HG03139 (cell line): ENCODE results near the gene ZNF528.

Experiments
- ATAC-seq: cut with Tn5 transposase; IDR thresholded peaks from one replicate; pipeline ENCODE4 v1.9.1; 2021; ENCODE audit not compliant: unreplicated experiment

The ZNF528 gene

DNA sequence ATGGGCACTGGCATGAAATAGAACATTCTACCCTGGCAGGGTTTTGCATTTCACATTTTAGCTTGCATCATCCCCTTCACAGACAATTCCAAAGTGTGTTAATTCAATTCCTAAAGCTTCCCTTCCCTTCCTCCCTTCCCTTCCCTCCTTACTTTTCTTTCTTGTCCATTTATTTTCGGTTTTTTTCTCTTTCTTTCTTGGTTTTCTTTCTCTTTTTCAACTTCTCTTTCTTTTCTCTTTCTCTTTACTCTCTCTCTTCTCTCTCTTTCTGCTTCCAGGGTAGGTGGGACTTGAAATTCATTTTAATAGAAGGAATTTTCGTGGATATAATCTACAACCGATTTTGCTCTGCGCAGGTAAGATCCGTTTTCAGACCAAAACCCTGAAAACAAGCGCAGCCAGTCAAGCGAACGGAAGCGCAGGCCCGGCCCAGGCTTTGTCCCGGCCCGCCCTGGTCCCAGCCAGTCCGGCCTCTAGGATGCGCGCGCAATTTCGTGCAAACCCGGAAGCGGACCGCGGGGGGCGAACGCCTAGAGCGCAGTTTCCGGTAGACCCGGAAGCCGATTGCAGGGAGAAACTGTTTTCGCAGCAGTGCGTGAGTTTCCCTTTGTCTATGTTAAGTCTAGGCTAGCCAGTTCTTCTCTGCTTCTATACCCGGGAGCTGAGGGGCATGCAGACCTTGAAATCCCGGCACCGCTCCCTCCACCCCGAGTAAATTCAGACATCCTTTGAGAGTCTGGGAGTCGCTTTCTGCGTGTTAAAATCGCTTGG lies at the start of gene ZNF528:
ZNF528 (plus strand) TSS at position 540 of the 771 bp plus-strand sequence. CDS start 4,165 bp downstream, outside the sequence.
- no peak for ATAC-seq

GRCh38 chr19:52351512-52351911 lies 46.1 kb upstream of the ZNF528 start:
- no peak for ATAC-seq

DNA sequence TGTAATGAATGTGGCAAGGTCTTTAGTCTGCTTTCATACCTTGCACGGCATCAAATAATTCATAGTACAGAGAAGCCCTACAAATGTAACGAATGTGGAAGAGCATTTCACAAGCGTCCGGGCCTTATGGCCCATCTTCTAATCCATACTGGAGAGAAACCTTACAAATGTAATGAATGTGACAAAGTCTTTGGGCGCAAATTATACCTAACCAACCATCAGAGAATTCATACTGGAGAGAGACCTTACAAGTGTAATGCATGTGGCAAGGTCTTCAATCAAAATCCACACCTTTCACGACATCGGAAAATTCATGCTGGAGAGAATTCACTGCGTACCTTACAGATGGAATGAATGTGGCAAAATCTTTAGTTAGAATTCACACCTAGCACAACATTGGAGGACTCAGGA lies 31.2 kb upstream of the ZNF528 start:
- no peak for ATAC-seq

DNA sequence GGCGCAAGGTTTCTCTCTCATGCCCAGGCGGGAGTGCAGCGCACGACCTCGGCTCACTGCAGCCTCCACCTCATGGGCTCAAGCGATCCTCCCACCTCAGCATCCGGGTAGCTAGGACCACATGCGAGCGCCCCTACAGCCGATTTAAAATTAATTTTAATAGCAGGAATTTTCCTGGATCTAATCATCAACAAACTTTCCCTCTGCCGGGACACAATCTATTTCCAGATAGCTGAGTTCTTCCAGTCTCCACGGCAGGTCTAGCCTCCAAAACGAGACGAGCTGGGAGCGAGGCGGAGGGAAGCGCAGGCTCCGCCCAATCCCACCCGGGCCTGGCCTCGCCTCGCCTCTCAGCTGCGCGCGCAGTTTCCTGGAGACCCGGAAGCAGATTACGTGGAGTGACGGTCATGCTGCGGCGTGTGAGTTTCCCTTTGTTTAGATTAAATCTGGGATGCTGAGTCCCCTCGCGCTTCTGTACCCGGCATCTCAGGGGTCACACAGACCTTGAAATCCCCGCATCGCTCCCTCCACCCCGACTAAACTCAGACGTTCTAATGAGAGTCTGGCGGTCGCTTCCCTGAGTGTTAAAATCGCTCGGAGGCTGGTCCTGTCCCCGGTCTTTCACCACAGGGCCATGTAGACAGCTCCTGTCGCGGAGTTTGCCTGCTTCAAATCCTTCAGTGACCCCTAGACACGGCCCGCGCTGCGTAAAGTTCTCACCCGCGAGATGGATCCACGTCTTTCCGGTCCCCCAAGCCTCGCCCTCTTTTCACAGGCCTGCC lies 27.9 kb upstream of the ZNF528 start, which contains the start of gene ZNF880:
ZNF880 (plus strand) TSS at position 365 of the 782 bp plus-strand sequence; CDS start at position 408, 43 bp downstream.
- ATAC-seq, result no peak

DNA sequence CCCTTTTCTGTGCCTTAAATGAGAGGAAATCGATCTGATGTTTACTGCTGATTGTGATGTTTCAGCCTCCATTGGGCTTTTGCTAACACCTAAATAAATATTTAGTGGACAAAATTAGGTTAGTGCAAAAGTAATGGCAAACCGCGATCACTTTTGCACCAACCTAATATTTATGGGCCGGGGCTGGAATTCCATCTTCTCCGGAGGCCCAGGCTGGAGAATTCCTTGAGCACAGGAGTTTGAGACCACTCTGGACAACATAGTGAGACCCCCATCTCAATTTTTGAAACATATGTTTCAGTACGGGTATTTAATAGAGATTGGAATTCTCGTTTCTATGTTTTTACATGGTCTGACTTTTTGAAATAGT lies 27.3 kb upstream of the ZNF528 start:
- ATAC-seq, result no peak

DNA sequence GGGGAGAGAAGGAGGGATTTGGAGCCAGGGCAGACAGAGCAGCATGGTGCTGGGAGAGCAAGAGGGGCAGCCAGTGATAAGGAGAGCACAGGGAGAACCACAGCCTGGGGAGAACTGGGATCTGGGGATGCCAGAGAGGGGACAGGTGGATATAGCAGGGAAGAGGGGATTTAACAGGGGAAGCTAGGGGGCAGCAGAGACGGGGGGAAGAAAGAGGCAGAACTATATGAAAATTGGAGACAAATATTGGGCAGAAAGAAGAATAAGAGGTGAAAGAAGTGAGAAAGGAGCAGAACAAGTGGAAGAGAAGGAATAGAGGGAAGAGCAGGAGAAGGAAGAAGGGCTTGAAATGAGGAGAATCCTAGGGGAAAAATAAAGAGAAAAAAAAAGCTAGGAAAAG lies 6.5 kb upstream of the ZNF528 start:
- ATAC-seq, result no peak

GRCh38 chr19:52398081-52398441 lies 412 bp downstream of the ZNF528 start:
- ATAC-seq, result no peak

- ATAC-seq, result no peak
Observed at GRCh38 chr19:52410276-52410675, 12.6 kb downstream of the ZNF528 start.

GRCh38 chr19:52415711-52416110 lies 18.1 kb downstream of the ZNF528 start:
- ATAC-seq, result no peak

DNA sequence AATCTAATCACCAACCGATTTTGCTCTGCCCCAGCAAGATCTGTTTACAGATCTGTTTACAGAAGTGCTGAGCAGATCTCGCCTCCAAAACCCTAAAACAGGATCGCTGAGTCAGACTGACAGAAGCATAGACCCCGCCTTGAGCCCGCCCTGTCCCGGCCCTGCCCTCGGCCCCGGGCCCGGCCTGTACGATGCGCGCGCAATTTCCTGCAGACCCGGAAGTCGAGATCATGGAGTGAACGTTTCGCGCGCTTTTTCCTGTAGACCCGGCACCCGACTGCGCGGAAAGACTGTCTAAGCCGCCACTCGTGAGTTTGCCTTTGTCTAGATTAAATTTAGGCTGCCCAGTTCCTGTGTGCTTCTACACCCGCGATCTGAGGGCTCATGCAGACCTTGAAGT lies 31.3 kb downstream of the ZNF528 start, which contains the start of gene ZNF534:
ZNF534 (plus strand) TSS at position 212 of the 400 bp plus-strand sequence. CDS start 2,327 bp downstream, outside the sequence.
- ATAC-seq, result no peak

GRCh38 chr19:52442179-52442578 lies 44.5 kb downstream of the ZNF528 start:
- ATAC-seq, result no peak

DNA sequence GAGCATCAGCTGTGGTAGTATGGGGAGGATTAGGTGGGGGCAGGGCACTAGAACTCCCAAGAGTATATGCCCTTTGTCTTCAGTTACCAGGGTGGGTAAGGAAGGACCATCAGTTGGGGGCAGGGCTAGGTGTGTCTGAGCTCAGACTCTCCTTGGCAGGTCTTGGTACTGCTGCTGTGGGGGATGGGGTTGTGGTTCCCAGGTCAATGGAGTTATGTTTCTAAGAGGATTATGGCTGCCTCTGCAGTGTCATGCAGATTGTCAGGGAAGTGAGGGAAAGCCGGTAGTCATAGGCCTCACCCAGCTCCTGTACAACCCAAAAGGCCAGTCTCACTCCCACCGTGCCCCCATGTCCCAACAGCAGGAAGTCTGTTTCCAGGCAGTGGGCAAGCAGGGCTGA lies 46.9 kb downstream of the ZNF528 start:
- no peak for ATAC-seq

DNA sequence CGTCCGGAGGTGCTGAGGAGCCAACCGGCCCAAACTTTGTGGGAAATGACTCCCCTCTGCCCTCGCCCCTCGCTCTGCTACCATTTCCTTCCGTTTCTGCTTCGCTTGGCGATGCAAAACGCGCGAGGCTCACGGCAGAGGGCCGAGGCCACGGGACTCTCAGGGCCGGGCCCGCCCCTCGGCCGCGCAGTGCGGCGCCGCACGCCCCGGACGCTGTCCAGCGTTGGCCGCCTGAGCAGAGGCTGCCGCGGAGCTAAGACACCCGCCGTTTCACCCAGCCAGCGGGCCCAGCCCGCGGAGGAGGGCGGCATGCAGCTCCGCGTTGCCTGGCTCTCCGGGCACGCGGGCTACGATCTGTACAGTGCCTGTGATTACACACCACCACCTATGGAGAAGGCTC lies 53.6 kb downstream of the ZNF528 start:
- no peak for ATAC-seq

DNA sequence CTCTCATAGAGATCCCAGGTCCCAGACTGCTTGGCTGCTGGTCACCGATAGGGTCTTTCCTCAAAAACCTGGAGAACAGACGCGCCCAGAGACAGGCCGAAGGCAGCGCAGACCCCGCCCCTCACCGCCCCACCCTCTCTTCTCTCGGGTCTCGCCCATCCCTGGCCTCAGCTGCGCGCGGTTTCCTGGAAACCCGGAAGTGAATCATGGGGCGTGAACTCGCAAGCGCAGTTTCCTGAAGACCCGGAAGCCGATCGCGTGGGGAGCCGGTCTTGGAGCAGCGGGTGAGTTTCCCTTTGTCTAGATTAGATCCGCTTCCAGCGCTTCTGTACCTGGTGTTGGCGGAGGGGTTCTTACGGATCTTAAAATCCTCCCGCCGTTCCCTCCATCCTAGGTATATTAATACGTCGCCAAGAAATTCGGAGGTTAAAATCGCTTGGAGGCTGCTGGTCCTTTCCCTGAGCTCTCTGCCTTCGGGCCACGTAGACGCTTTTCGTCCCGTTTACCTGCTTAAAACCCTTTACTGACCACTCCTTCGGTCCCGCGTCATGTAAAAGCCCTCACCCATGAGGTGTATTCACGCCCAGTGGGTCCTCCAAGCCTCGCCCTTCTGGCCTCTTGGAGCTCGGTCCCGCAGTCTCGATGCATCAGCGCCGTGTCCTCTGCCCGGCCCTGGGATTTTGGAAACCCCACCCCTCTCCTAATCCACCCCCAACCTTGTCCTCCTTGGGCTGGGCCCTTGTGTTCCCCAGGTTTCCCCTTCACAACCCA lies 55.9 kb downstream of the ZNF528 start, which contains the start of gene ZNF578:
ZNF578 (plus strand) TSS at position 230 of the 771 bp plus-strand sequence. CDS start 48,293 bp downstream, outside the sequence.
- no peak for ATAC-seq

DNA sequence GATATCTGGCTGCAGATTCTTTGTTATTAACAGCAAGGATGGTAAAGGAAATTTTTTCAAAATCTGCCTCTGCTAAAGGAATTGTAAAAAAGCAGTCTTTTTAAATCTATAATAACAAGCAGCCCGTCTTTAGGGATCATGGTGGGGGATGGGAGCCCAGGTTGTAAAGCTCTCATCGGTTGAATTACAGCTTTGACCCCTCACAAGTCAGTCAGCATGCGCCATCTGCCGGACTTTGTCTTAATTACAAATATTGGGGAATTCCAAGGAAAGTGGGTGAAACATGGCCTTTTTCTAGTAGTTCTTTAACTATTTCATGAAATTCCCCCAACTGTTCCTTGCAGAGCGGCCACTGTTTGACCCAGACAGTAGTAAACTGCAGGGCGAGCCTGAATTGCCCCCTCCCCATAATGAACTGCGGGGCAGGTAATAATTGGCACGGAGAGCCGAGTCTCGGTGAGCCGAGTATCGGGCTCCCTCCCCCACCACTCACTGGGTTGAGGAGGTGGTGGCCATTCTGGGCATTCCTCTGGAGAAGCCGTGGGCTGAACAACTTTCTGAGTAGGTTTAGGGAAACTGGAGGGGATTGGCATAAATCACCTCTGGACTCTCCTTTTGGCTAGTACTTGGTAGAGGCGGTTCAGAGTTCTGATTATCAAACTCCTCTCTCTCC lies 67.3 kb downstream of the ZNF528 start:
- no peak for ATAC-seq
